Mesothelial cell of epicardium (in vitro differentiated cells): ENCODE measurements around the gene CALHM2. TPM values are rescaled to one million over a fixed set of nuclear protein-coding genes. Genes with fewer than 3 reads are reported as not detected.

ENCODE experiments used
- DNase-seq, 2 experiments: peaks; one replicate each; pipeline ENCODE4 v3.0.0; 2021; ENCODE audit warnings: low spot score in 2 of 2; ENCODE audit not compliant: unreplicated experiment in 2 of 2
- H3K27ac Mint-ChIP-seq: 2 replicates; pipeline ENCODE4 v1.8.0; 2021; ENCODE audit warnings: mixed read lengths
- H3K27me3 Mint-ChIP-seq: 2 replicates; pipeline ENCODE4 v1.8.0; 2021; ENCODE audit warnings: low read depth, mixed read lengths
- H3K36me3 Mint-ChIP-seq: 2 replicates; pipeline ENCODE4 v1.8.0; 2021; ENCODE audit warnings: mixed read lengths
- H3K4me1 Mint-ChIP-seq: 2 replicates; pipeline ENCODE4 v1.8.0; 2021; ENCODE audit warnings: mixed read lengths
- H3K4me3 Mint-ChIP-seq: 2 replicates; pipeline ENCODE4 v1.8.0; 2021; ENCODE audit warnings: mild to moderate bottlenecking, moderate library complexity, mixed read lengths
- H3K9me3 Mint-ChIP-seq: 2 replicates; pipeline ENCODE4 v1.8.0; 2021; ENCODE audit warnings: mixed read lengths
- total RNA-seq: library from RNA; stranded (reverse); gene quantifications from 3 replicates; pipeline ENCODE4 v1.2.1, GENCODE V29; 2021
- TF ChIP-seq, protein P1 (sequence below): fragments of 200-600 bp; sonication (generic); IDR thresholded peaks from one replicate; pipeline ENCODE4 v1.5.0; 2021; ENCODE audit warnings: antibody characterized with exemption; ENCODE audit not compliant: unreplicated experiment

The CALHM2 gene
- total RNA-seq, 1 donor from 2014 or later, result 4.3 TPM

DNA sequence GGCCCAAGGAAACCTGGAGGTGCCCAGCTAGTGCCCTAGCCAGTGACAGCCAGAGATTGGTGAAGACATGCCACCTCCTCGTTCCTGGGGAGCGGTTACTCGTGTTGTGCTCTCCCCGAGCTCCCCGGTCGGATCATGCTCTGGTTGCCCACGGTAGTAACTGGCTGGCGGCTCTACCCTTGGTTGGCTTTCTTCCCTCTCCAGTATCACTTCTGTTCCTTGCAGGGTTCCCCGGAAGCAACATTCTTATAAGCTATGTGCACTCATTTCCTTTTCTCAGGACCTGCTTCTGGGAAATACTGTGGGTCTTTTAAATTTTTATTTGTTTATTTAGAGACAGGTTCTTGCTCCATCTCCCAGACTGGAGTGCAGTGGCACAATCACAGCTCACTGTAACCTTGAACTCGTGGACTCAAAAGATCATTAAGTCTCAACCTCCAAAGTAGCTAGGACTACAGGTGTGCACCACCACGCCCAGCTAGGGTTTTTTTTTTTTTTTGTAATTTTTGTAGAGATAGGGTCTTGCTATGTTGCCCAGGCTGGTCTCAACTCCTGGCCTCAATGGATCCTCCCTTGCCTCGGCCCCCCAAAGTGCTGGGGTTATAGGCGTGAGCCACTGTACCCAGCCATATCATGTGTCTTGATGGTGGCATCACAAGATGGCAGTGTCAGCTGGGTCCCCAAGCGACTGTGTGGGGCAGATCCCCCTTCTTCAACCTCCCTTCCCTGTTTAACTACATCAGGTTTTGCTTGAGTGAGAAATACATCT lies 13.4 kb upstream of the CALHM2 start:
- H3K27ac Mint-ChIP-seq, result no peak overlapping the region
- H3K4me1 Mint-ChIP-seq, result peaks cover 9% of the 10 kb centered on the region
- H3K4me3 Mint-ChIP-seq, result no peak overlapping the region
- DNase-seq, result no peak
- peaks cover 11% of the 10 kb centered on the region for H3K27me3 Mint-ChIP-seq
- no peaks in the 10 kb centered on the region for H3K36me3 Mint-ChIP-seq
- no peaks in the 10 kb centered on the region for H3K9me3 Mint-ChIP-seq
- TF ChIP-seq, protein P1, sequence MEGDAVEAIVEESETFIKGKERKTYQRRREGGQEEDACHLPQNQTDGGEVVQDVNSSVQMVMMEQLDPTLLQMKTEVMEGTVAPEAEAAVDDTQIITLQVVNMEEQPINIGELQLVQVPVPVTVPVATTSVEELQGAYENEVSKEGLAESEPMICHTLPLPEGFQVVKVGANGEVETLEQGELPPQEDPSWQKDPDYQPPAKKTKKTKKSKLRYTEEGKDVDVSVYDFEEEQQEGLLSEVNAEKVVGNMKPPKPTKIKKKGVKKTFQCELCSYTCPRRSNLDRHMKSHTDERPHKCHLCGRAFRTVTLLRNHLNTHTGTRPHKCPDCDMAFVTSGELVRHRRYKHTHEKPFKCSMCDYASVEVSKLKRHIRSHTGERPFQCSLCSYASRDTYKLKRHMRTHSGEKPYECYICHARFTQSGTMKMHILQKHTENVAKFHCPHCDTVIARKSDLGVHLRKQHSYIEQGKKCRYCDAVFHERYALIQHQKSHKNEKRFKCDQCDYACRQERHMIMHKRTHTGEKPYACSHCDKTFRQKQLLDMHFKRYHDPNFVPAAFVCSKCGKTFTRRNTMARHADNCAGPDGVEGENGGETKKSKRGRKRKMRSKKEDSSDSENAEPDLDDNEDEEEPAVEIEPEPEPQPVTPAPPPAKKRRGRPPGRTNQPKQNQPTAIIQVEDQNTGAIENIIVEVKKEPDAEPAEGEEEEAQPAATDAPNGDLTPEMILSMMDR, result no peak

DNA sequence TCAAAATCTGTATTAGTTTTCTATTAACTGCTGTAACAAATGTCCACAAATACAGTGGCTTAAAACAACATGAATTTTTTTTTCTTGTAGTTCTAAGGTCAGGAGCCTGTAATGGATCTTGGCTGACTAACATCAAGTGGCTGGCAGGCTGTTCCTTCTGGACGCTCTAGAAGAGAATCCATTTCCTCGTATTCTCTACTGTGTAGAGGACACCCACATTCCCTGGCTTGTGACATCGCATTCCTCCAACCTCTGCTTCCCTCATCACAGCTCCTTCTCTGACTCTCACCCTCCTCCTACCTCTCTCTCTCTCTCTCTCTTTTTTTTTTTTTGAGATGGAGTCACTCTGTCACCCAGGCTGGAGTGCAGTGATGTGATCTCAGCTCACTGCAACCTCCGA lies 11.3 kb upstream of the CALHM2 start:
- Mint-ChIP-seq H3K27ac (no peak overlapping the region), H3K36me3 (no peaks in the 10 kb centered on the region), H3K27me3 (no peaks in the 10 kb centered on the region), H3K4me1 (peaks cover 11% of the 10 kb centered on the region), H3K9me3 (no peaks in the 10 kb centered on the region), H3K4me3 (no peak overlapping the region)
- TF ChIP-seq, protein P1, result no peak
- DNase-seq, result no peak

DNA sequence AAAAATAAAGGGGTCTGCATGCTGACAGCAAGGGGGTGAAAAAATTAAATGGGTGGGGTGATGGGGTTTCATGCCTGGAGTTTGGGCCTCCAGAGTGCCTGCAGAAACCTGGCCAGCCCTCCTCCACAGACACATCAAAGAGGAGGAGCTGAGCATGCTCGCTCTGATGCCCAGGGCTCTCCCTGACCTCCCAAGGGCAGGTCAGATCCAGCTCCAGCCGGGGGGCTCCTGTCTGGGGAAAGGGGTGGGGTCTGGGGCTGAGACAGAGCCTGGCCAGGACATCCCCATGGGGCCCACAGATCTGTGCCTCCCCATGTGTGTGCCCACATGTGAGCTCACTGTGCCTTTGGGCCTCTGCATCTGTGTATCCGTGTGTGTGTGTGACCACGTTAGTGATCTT lies 7.4 kb upstream of the CALHM2 start:
- H3K4me3 Mint-ChIP-seq, result no peak overlapping the region
- TF ChIP-seq, protein P1, result no peak
- peaks cover 2% of the 10 kb centered on the region for H3K4me1 Mint-ChIP-seq
- H3K27me3 Mint-ChIP-seq, result no peaks in the 10 kb centered on the region
- H3K27ac Mint-ChIP-seq, result no peak overlapping the region
- no peak for DNase-seq
- no peaks in the 10 kb centered on the region for H3K36me3 Mint-ChIP-seq
- no peaks in the 10 kb centered on the region for H3K9me3 Mint-ChIP-seq

DNA sequence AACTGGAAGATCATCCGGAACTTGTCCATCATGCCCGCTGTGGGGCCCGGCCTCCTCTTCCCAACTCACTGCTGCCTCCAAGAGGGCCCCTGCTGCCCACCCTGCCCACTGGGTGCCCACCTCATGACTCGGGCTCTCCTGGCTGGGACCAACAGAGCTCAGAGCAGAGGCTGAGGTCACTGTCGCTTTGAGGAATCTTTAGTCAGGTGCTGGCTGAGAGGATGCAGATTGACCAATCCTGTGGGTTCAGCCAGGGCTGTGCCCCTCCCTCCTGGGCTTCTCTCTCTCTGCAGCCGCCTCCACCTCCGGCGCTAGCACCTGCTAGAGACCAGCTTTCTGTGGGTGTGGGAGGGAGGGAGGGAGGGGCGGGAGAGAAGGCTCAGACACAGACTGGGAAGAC lies 6.5 kb upstream of the CALHM2 start, which contains the start of gene CALHM1:
Gene CALHM1, minus strand, starts transcription at position 181 of the 400 bp plus-strand sequence. Its CDS starts 149 bp downstream, at position 32.
- TF ChIP-seq, protein P1, result no peak
- Mint-ChIP-seq H3K9me3 (no peaks in the 10 kb centered on the region), H3K27ac (no peak within 1 kb of the TSS), H3K4me1 (peaks cover 2% of the 10 kb centered on the region), H3K27me3 (no peaks in the 10 kb centered on the region), H3K36me3 (no peaks in the 10 kb centered on the region), H3K4me3 (no peak within 1 kb of the TSS)
- no peak for DNase-seq

DNA sequence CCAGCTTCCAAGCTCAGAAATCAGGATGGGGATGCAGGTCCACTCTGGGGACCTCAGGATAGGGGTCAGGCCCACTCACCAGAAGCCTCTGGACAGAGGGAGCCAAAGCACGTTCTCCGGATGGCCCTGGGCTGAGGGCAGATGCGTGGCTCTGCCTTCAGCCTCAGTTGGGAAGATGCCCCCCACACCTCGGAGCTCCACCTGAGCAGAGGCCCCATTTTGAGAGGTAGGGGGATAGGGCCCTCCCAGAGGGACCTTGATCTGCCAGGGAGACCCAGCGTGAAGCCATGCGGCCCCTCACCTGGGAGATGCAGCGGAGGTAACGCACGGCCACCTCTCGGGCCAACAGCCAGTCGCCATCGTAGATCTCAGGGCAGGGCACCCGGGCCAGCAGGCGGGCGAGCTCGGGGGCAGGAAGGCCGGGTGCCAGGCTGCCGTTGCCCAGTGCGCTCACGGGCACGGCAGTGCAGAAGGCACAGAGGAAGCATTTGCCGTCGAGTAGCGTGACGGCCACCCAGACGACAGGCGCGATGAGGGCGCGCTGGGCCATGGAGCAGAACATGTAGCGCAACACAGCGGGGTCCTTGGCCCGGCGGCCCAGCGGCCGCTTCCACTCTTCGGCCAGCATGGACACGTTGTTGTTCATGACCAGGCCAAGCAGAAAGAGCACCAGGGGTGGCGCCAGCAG lies 5.9 kb upstream of the CALHM2 start:
- Mint-ChIP-seq H3K4me1 (peaks cover 2% of the 10 kb centered on the region), H3K27me3 (no peaks in the 10 kb centered on the region), H3K27ac (no peak overlapping the region), H3K4me3 (no peak overlapping the region), H3K9me3 (no peaks in the 10 kb centered on the region), H3K36me3 (no peaks in the 10 kb centered on the region)
- DNase-seq, result no peak
- TF ChIP-seq, protein P1, result no peak
